HepG2 (cell line): ENCODE data around the gene P3H4. TPM values are rescaled to one million over a fixed set of nuclear protein-coding genes. Genes with fewer than 3 reads are reported as not detected.

Source experiments
- DPF2 ChIP-seq: sonication (generic); formaldehyde crosslinking; IDR thresholded peaks from 2 replicates; pipeline ENCODE4 v1.4.0; 2020; ENCODE audit warnings: mild to moderate bottlenecking, low read depth, missing genetic modification reagents, borderline replicate concordance
- DR1 ChIP-seq: sonication (generic); formaldehyde crosslinking; IDR thresholded peaks from 2 replicates; pipeline ENCODE4 v1.8.0; 2021; ENCODE audit warnings: mild to moderate bottlenecking, missing genetic modification reagents, inconsistent platforms
- EHMT2 ChIP-seq: fragments of 200-600 bp; sonication (generic); IDR thresholded peaks from 2 replicates; pipeline ENCODE4 v1.7.0; 2017; ENCODE audit warnings: antibody characterized with exemption, low read depth, low read length, borderline replicate concordance
- HMG20A ChIP-seq: IDR thresholded peaks from 2 replicates; pipeline ENCODE4 v1.6.1; 2016; ENCODE audit warnings: borderline replicate concordance
- ISL2 ChIP-seq: sonication (generic); formaldehyde crosslinking; IDR thresholded peaks from 2 replicates; pipeline ENCODE4 v1.5.0; 2020; ENCODE audit warnings: missing genetic modification reagents
- KDM5A ChIP-seq: fragments of 200-600 bp; sonication (generic); IDR thresholded peaks from 2 replicates; pipeline ENCODE4 v1.7.0; 2018; ENCODE audit warnings: antibody characterized with exemption, mild to moderate bottlenecking, low read length, borderline replicate concordance
- SKI ChIP-seq: fragments of 450-650 bp; IDR thresholded peaks from one replicate; pipeline ENCODE4 v1.6.1; 2018; ENCODE audit warnings: mild to moderate bottlenecking; ENCODE audit not compliant: partially characterized antibody
- SPEN ChIP-seq: sonication (generic); formaldehyde crosslinking; IDR thresholded peaks from 2 replicates; pipeline ENCODE4 v1.5.1; 2020; ENCODE audit warnings: low read depth, mild to moderate bottlenecking, missing genetic modification reagents
- SRSF1 ChIP-seq: fragments of 200-400 bp; formaldehyde crosslinking; optimal IDR thresholded peaks from 2 replicates; pipeline ENCODE3; 2017; ENCODE audit warnings: mild to moderate bottlenecking, low read depth, low read length, moderate library complexity
- THAP11 ChIP-seq: IDR thresholded peaks from 2 replicates; pipeline ENCODE4 v1.6.1; 2016; ENCODE audit warnings: missing biosample characterization, missing genetic modification reagents
- ZNF33B ChIP-seq: sonication (generic); formaldehyde crosslinking; IDR thresholded peaks from 2 replicates; pipeline ENCODE4 v1.5.1; 2020; ENCODE audit warnings: mild to moderate bottlenecking, missing genetic modification reagents
- ZNF496 ChIP-seq: sonication (generic); formaldehyde crosslinking; IDR thresholded peaks from 2 replicates; pipeline ENCODE4 v1.8.1; 2023; ENCODE audit warnings: mild to moderate bottlenecking, moderate library complexity, missing genetic modification reagents; ENCODE audit not compliant: insufficient replicate concordance
- ZNF563 ChIP-seq: sonication (generic); formaldehyde crosslinking; IDR thresholded peaks from 2 replicates; pipeline ENCODE4 v1.8.0; 2022; ENCODE audit warnings: mild to moderate bottlenecking, moderate library complexity, missing genetic modification reagents
- ZNF607 ChIP-seq: sonication (generic); formaldehyde crosslinking; IDR thresholded peaks from 2 replicates; pipeline ENCODE4 v1.5.1; 2020; ENCODE audit warnings: missing genetic modification reagents, mild to moderate bottlenecking, borderline replicate concordance
- ZNF652 ChIP-seq: IDR thresholded peaks from 2 replicates; pipeline ENCODE4 v1.6.1; 2016; ENCODE audit warnings: low read depth, borderline replicate concordance
- ZNF879 ChIP-seq: sonication (generic); formaldehyde crosslinking; IDR thresholded peaks from 2 replicates; pipeline ENCODE4 v1.8.1; 2023; ENCODE audit warnings: missing genetic modification reagents
- ZSCAN21 ChIP-seq: sonication (generic); formaldehyde crosslinking; IDR thresholded peaks from 2 replicates; pipeline ENCODE4 v1.8.0; 2022; ENCODE audit warnings: mild to moderate bottlenecking, missing genetic modification reagents, moderate library complexity, borderline replicate concordance
- ZSCAN25 ChIP-seq: sonication (generic); formaldehyde crosslinking; IDR thresholded peaks from 2 replicates; pipeline ENCODE4 v1.8.0; 2022; ENCODE audit warnings: mild to moderate bottlenecking, missing genetic modification reagents
- polyA plus RNA-seq, 8 experiments: library from polyadenylated mRNA; depleted of rRNA in 3 of 8; stranded (reverse) in 7 of 8; unstranded in 1 of 8; fragments of >200 nt; fragmentation: Illumina TruSeq in 4 of 8; extraction: Trizol in 4 of 8; gene quantifications; 2 replicates each; pipeline versions ENCODE4 v1.2.1 to v1.2.3, GENCODE V29; 2011 to 2016; ENCODE audit warnings: low read depth in 4 of 8, missing spikeins in 1 of 8, mixed read lengths in 1 of 8; ENCODE audit not compliant: insufficient read depth in 1 of 8
- total RNA-seq, 5 experiments: library from RNA; depleted of rRNA; stranded (reverse); fragments of >200 nt; fragmentation: Illumina TruSeq; extraction: Trizol; gene quantifications; 2 replicates each; pipeline ENCODE4 v1.2.3, GENCODE V29; 2016; ENCODE audit warnings: low read depth in 1 of 5
- TF ChIP-seq, protein P1 (sequence below): sonication (generic); formaldehyde crosslinking; conservative IDR thresholded peaks from 2 replicates; pipeline ENCODE4 v1.4.0; 2020; ENCODE audit warnings: missing genetic modification reagents
- TF ChIP-seq, protein P2 (sequence below): sonication (generic); formaldehyde crosslinking; IDR thresholded peaks from 2 replicates; pipeline ENCODE4 v1.5.0; 2020; ENCODE audit warnings: mild to moderate bottlenecking, missing genetic modification reagents, borderline replicate concordance
- TF ChIP-seq, protein P3 (sequence below): sonication (generic); formaldehyde crosslinking; IDR thresholded peaks from 2 replicates; pipeline ENCODE4 v1.4.0; 2020; ENCODE audit warnings: missing genetic modification reagents

The P3H4 gene
- total and polyA plus RNA-seq, 2 of the 13 experiments (the other 11 are each of a cell fraction or from before 2014, with no cell fraction given), result 37.1 to 50.6 TPM

GRCh38 chr17:41792845-41793783 is 18.6 kb downstream of the P3H4 start (continued):
- TF ChIP-seq DR1 (CRISPR knock-in tag) (no peak), THAP11 (CRISPR knock-in tag) (peak; percentile 36), ZNF496 (CRISPR knock-in tag) (no peak), ZNF33B (CRISPR knock-in tag) (no peak), ZNF879 (CRISPR knock-in tag) (no peak), EHMT2 (no peak), DPF2 (no peak), ZSCAN21 (CRISPR knock-in tag) (no peak; the same call in 1 of the 2 replicates), KDM5A (no peak), ZSCAN25 (peak; percentile 64), SPEN (CRISPR knock-in tag) (peak; percentile 32; the same call in 1 of the 2 replicates), ZNF652 (CRISPR knock-in tag) (no peak), SKI (no peak), ZNF607 (CRISPR knock-in tag) (no peak), ZNF563 (CRISPR knock-in tag) (no peak; the same call in 1 of the 2 replicates), HMG20A (CRISPR knock-in tag) (no peak; the same call in 1 of the 2 replicates), SRSF1 (no peak), ISL2 (CRISPR knock-in tag) (no peak)
- TF ChIP-seq, protein P1, sequence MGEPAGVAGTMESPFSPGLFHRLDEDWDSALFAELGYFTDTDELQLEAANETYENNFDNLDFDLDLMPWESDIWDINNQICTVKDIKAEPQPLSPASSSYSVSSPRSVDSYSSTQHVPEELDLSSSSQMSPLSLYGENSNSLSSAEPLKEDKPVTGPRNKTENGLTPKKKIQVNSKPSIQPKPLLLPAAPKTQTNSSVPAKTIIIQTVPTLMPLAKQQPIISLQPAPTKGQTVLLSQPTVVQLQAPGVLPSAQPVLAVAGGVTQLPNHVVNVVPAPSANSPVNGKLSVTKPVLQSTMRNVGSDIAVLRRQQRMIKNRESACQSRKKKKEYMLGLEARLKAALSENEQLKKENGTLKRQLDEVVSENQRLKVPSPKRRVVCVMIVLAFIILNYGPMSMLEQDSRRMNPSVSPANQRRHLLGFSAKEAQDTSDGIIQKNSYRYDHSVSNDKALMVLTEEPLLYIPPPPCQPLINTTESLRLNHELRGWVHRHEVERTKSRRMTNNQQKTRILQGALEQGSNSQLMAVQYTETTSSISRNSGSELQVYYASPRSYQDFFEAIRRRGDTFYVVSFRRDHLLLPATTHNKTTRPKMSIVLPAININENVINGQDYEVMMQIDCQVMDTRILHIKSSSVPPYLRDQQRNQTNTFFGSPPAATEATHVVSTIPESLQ, result no peak; the same call in 1 of the 2 replicates
- TF ChIP-seq, protein P2, sequence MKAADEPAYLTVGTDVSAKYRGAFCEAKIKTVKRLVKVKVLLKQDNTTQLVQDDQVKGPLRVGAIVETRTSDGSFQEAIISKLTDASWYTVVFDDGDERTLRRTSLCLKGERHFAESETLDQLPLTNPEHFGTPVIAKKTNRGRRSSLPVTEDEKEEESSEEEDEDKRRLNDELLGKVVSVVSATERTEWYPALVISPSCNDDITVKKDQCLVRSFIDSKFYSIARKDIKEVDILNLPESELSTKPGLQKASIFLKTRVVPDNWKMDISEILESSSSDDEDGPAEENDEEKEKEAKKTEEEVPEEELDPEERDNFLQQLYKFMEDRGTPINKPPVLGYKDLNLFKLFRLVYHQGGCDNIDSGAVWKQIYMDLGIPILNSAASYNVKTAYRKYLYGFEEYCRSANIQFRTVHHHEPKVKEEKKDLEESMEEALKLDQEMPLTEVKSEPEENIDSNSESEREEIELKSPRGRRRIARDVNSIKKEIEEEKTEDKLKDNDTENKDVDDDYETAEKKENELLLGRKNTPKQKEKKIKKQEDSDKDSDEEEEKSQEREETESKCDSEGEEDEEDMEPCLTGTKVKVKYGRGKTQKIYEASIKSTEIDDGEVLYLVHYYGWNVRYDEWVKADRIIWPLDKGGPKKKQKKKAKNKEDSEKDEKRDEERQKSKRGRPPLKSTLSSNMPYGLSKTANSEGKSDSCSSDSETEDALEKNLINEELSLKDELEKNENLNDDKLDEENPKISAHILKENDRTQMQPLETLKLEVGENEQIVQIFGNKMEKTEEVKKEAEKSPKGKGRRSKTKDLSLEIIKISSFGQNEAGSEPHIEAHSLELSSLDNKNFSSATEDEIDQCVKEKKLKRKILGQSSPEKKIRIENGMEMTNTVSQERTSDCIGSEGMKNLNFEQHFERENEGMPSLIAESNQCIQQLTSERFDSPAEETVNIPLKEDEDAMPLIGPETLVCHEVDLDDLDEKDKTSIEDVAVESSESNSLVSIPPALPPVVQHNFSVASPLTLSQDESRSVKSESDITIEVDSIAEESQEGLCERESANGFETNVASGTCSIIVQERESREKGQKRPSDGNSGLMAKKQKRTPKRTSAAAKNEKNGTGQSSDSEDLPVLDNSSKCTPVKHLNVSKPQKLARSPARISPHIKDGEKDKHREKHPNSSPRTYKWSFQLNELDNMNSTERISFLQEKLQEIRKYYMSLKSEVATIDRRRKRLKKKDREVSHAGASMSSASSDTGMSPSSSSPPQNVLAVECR (CRISPR knock-in tag), result peak; percentile 69; the same call in 1 of the 2 replicates
- TF ChIP-seq, protein P3, sequence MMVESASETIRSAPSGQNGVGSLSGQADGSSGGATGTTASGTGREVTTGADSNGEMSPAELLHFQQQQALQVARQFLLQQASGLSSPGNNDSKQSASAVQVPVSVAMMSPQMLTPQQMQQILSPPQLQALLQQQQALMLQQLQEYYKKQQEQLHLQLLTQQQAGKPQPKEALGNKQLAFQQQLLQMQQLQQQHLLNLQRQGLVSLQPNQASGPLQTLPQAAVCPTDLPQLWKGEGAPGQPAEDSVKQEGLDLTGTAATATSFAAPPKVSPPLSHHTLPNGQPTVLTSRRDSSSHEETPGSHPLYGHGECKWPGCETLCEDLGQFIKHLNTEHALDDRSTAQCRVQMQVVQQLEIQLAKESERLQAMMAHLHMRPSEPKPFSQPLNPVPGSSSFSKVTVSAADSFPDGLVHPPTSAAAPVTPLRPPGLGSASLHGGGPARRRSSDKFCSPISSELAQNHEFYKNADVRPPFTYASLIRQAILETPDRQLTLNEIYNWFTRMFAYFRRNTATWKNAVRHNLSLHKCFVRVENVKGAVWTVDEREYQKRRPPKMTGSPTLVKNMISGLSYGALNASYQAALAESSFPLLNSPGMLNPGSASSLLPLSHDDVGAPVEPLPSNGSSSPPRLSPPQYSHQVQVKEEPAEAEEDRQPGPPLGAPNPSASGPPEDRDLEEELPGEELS (CRISPR knock-in tag), result 0 out of 2 replicates have a peak, but pooled peaks have one; percentile 21
